HCEC 1CT (cell line): ENCODE data around the gene CAB39.

Source experiments
- DNase-seq: peaks from one replicate; pipeline ENCODE4 v3.0.0-alpha.2; 2017

Gene CAB39

GRCh38 chr2:230712443-230713330 lies at the start of gene CAB39:
Gene CAB39 (plus strand): TSS chr2:230712842. CDS start chr2:230760002, 47,160 bp downstream.
- peak; percentile 85 for DNase-seq

GRCh38 chr2:230664128-230664527 lies 48.5 kb upstream of the CAB39 start:
- DNase-seq = no peak

- DNase-seq = no peak
These were observed 47.8 kb upstream of the CAB39 start for GRCh38 chr2:230664844-230665243.

- no peak for DNase-seq
These were observed 47.4 kb upstream of the CAB39 start for GRCh38 chr2:230665263-230665691.

- no peak for DNase-seq
These were observed 46.2 kb upstream of the CAB39 start for GRCh38 chr2:230666446-230666845.

GRCh38 chr2:230666885-230667712 lies 45.5 kb upstream of the CAB39 start:
- peak; percentile 91 for DNase-seq

- peak; percentile 65 for DNase-seq
These were observed 44.3 kb upstream of the CAB39 start for GRCh38 chr2:230668184-230668938.

- DNase-seq = no peak
These were observed 43.7 kb upstream of the CAB39 start for GRCh38 chr2:230668939-230669303.

GRCh38 chr2:230669386-230669950 lies 43.2 kb upstream of the CAB39 start:
- no peak for DNase-seq

GRCh38 chr2:230671117-230671516 lies 41.5 kb upstream of the CAB39 start:
- DNase-seq = peak; percentile 89

- no peak for DNase-seq
These were observed 39.8 kb upstream of the CAB39 start for GRCh38 chr2:230672836-230673235.

- DNase-seq = no peak
These were observed 38.2 kb upstream of the CAB39 start for GRCh38 chr2:230674401-230674800.

GRCh38 chr2:230674966-230675672 lies 37.5 kb upstream of the CAB39 start:
- DNase-seq = no peak

- DNase-seq = no peak
These were observed 36.1 kb upstream of the CAB39 start for GRCh38 chr2:230676546-230676945.

GRCh38 chr2:230677201-230677946 lies 35.3 kb upstream of the CAB39 start:
- peak; percentile 32 for DNase-seq

GRCh38 chr2:230678018-230678417 lies 34.6 kb upstream of the CAB39 start:
- no peak for DNase-seq

GRCh38 chr2:230678451-230678850 lies 34.2 kb upstream of the CAB39 start:
- DNase-seq = no peak

- peak; percentile 48 for DNase-seq
These were observed 32.0 kb upstream of the CAB39 start for GRCh38 chr2:230680463-230681170.

- DNase-seq = no peak
These were observed 31.5 kb upstream of the CAB39 start for GRCh38 chr2:230681171-230681545.

GRCh38 chr2:230682546-230682945 lies 30.1 kb upstream of the CAB39 start:
- DNase-seq = no peak
